Fibroblast of pulmonary artery (primary cell): ENCODE results near the gene MVD.
A peak's percentile ranks its signal among the peaks of the same experiment; 100 is the strongest.

Source experiments
- DNase-seq: peaks from one replicate; pipeline ENCODE4 v3.0.0-alpha.2; 2010; ENCODE audit warnings: low read depth
- H3K4me3 ChIP-seq: replicated peaks from 2 replicates; pipeline ENCODE4 v1.5.1; 2011; ENCODE audit warnings: low read depth, mild to moderate bottlenecking, control low read depth, low read length, moderate library complexity
- CTCF ChIP-seq: IDR thresholded peaks from 2 replicates; pipeline ENCODE4 v1.5.1; 2011; ENCODE audit warnings: mild to moderate bottlenecking, control low read depth, low read length, inconsistent platforms; ENCODE audit errors: missing control alignments

MVD gene

GRCh38 chr16:88662222-88662842 is 559 bp downstream of the MVD start:
- peak overlapping the region; percentile 75 for H3K4me3 ChIP-seq
- no peak for DNase-seq
- no peak for TF ChIP-seq CTCF

GRCh38 chr16:88661468-88661867 is 1.4 kb downstream of the MVD start:
- no peak for DNase-seq
- H3K4me3 ChIP-seq, result peak overlapping the region; percentile 75
- TF ChIP-seq CTCF, result no peak

- no peak for DNase-seq
- no peak for TF ChIP-seq CTCF
- H3K4me3 ChIP-seq, result no peak overlapping the region
Measured at GRCh38 chr16:88659160-88659559, 3.7 kb downstream of the MVD start.

GRCh38 chr16:88658714-88659113 is 4.2 kb downstream of the MVD start:
- DNase-seq, result no peak
- no peak for TF ChIP-seq CTCF
- H3K4me3 ChIP-seq, result no peak overlapping the region

- TF ChIP-seq CTCF, result no peak
- no peak overlapping the region for H3K4me3 ChIP-seq
- DNase-seq, result no peak
Measured at GRCh38 chr16:88657371-88657770, 5.5 kb downstream of the MVD start.

GRCh38 chr16:88656291-88656980 is 6.5 kb downstream of the MVD start:
- DNase-seq, result no peak
- no peak overlapping the region for H3K4me3 ChIP-seq
- TF ChIP-seq CTCF, result no peak
